ENCODE results near the gene ZNF681.
A peak's percentile ranks its signal among the peaks of the same experiment; 100 is the strongest.
"Not testable (repeated sequence)": the region's sequence is repeated elsewhere in the genome, so short reads cannot be mapped to it uniquely, and the experiment has no call there.

The ZNF681 gene

GRCh38 chr19:23758187-23759074 is at the start of gene ZNF681:
ZNF681 (minus strand) TSS chr19:23758891; CDS start chr19:23758749, 142 bp downstream.
- DNase-seq (ENCODE audit: low read depth, low spot score) = peak; percentile 62

GRCh38 chr19:23804676-23805075 is 46.0 kb upstream of the ZNF681 start:
- no peak for DNase-seq (ENCODE audit: low read depth, low spot score)

- no peak for DNase-seq (ENCODE audit: low read depth, low spot score)
Observed at GRCh38 chr19:23802290-23802689, 43.6 kb upstream of the ZNF681 start.

GRCh38 chr19:23801803-23802202 is 43.1 kb upstream of the ZNF681 start:
- no peak for DNase-seq (ENCODE audit: low read depth, low spot score)

- DNase-seq (ENCODE audit: low read depth, low spot score) = no peak
Observed at GRCh38 chr19:23800868-23801267, 42.2 kb upstream of the ZNF681 start.

- DNase-seq (ENCODE audit: low read depth, low spot score) = no peak
Observed at GRCh38 chr19:23800271-23800670, 41.6 kb upstream of the ZNF681 start.

- DNase-seq (ENCODE audit: low read depth, low spot score) = no peak
Observed at GRCh38 chr19:23799321-23799720, 40.6 kb upstream of the ZNF681 start.

GRCh38 chr19:23795462-23795861 is 36.8 kb upstream of the ZNF681 start:
- DNase-seq (ENCODE audit: low read depth, low spot score) = no peak

- no peak for DNase-seq (ENCODE audit: low read depth, low spot score)
Observed at GRCh38 chr19:23792784-23793183, 34.1 kb upstream of the ZNF681 start.

GRCh38 chr19:23790641-23791488 is 32.2 kb upstream of the ZNF681 start:
- no peak for DNase-seq (ENCODE audit: low read depth, low spot score)

GRCh38 chr19:23789246-23789645 is 30.6 kb upstream of the ZNF681 start:
- no peak for DNase-seq (ENCODE audit: low read depth, low spot score)

GRCh38 chr19:23788411-23788810 is 29.7 kb upstream of the ZNF681 start:
- no peak for DNase-seq (ENCODE audit: low read depth, low spot score)

GRCh38 chr19:23787106-23787505 is 28.4 kb upstream of the ZNF681 start:
- DNase-seq (ENCODE audit: low read depth, low spot score) = no peak

GRCh38 chr19:23785982-23786381 is 27.3 kb upstream of the ZNF681 start:
- DNase-seq (ENCODE audit: low read depth, low spot score) = no peak

GRCh38 chr19:23784274-23784673 is 25.6 kb upstream of the ZNF681 start:
- DNase-seq (ENCODE audit: low read depth, low spot score) = no peak

GRCh38 chr19:23783636-23784035 is 24.9 kb upstream of the ZNF681 start:
- no peak for DNase-seq (ENCODE audit: low read depth, low spot score)

GRCh38 chr19:23779645-23780044 is 21.0 kb upstream of the ZNF681 start:
- DNase-seq (ENCODE audit: low read depth, low spot score) = no peak

- no peak for DNase-seq (ENCODE audit: low read depth, low spot score)
Observed at GRCh38 chr19:23778566-23778965, 19.9 kb upstream of the ZNF681 start.

GRCh38 chr19:23778036-23778435 is 19.3 kb upstream of the ZNF681 start:
- DNase-seq (ENCODE audit: low read depth, low spot score) = not testable (repeated sequence)

GRCh38 chr19:23777216-23777615 is 18.5 kb upstream of the ZNF681 start:
- no peak for DNase-seq (ENCODE audit: low read depth, low spot score)

- no peak for DNase-seq (ENCODE audit: low read depth, low spot score)
Observed at GRCh38 chr19:23776507-23777205, 18.0 kb upstream of the ZNF681 start.

- no peak for DNase-seq (ENCODE audit: low read depth, low spot score)
Observed at GRCh38 chr19:23774524-23774971, 15.9 kb upstream of the ZNF681 start.

All from activated naive CD8-positive, alpha-beta T cell treated with anti-CD3 and anti-CD28 coated beads, Interleukin-2, amount 50 U/mL, for 16 hours (primary cell).